GM18951 (cell line): ENCODE measurements around the gene HEBP1.

Source experiments
- POLR2A ChIP-seq: IDR thresholded peaks from 4 replicates; pipeline ENCODE4 v1.6.1; 2011; ENCODE audit warnings: mild to moderate bottlenecking; ENCODE audit not compliant: insufficient read length, insufficient read depth; ENCODE audit errors: extremely low read depth
- in situ Hi-C: fragments of 300-500 bp; cut with MboI; formaldehyde crosslinking; loops from one replicate; pipeline ENCODE4 v1.12.0; 2022; ENCODE audit warnings: low sequenced_read_pairs, mixed read lengths, inconsistent platforms; ENCODE audit not compliant: unreplicated experiment

The HEBP1 gene

DNA sequence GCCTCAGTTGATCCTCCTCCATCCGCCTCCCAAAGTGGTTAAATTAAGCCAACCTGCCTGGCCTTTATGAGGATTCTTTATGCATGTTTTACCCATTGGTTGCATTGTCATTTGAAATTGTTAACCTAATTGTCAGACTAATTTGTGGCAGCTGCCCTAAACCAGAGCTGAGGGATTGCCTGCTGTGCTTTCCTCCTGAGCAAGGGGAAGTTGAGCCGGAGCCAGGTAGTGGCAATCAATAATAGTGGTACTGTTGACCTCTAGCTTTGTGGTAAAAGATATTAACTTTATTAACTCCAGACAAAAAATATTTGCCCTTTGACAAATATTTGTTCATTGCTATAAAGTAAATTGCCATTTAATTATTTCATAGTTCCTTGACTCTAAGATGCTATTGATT lies 5.6 kb upstream of the HEBP1 start:
- in situ Hi-C loops: no loop called here
- no peak for TF ChIP-seq POLR2A

DNA sequence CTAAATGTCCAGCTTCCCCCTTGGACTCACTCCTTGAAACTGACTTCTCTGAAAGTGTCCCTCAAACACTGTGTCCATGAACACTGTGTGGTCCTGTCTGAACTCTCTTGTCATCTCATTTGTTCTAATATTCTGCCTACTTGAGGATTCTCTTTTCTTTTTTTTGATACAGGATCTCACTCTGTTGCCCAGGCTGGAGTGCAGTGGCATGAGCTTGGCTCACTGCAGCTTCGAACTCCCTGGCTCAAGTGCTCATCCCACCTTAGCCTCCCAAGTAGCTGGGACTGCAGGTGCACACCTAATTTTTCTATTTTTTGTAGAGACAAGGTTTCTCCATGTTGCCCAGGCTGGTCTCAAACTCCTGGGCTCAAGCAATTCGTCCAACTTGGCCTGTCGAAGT lies 4.9 kb upstream of the HEBP1 start:
- in situ Hi-C loops: no loop called here
- TF ChIP-seq POLR2A: no peak

DNA sequence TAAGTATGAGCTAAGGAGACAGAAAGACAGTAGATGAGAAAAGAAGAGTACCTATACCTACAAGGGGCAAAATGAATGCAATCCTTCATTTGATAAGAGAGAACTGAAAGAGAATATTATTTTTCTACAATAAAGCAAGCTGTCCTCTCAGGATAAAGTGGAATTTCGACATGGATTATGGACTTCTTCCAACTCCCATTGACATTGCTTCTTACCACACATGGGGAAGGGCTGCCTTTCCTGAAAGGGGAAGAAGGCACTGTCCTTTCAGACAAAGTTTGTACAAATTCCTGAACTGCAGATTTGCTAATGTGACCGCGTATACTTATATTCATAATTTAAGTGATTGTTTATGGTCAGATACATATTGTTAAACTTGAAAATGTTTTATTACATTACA lies 4.3 kb upstream of the HEBP1 start:
- in situ Hi-C loops: no loop called here
- TF ChIP-seq POLR2A: no peak

DNA sequence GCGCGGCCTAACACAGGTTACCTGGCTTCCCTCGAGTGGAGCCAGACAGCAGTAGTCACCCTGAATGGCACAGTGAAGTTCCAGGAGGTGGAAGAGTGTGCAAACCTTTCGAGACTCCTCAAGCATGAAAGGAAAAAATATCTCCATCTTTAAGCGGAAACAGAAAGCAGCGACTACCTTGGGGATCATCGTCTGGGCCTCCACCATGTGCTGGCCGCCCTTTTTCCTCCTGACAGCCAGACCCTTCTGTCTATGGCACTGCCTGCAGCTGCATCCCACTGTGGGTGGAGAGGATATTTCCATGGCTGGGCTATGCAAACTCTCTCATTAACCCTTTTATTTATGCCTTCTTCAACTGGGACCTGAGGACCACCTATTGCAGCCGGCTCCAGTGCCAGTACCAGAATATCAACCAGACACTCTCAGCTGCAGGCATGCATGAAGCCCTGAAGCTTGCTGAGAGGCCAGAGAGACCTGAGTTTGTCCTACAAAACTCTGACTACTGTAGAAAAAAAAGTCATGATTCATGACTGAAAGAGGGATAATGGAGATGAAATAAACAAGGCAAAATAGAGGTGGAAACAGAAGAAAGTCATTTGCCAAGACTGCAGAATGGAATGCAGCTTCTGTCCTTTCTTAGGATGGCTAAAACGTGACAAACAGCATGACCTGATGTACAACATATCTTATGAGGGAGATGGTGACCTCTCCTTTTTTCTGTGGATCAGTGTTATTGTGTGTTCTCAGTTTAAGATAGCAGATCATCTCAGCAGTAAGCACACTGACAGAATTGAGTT lies 2.4 kb upstream of the HEBP1 start:
- in situ Hi-C loops: no loop called here
- no peak for TF ChIP-seq POLR2A

DNA sequence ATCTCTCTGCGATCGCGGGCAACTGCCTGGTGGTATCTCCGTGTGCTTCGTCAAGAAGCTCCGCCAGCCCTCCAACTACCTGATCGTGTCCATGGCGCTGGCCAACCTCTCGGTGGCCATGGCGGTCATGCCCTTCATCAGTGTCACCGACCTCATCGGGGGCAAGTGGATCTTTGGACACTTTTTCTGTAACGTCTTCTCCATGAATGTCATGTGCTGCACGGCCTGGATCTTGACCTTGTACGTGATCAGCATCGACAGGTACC lies 1.6 kb upstream of the HEBP1 start:
- TF ChIP-seq POLR2A: no peak
- in situ Hi-C loops: no loop called here

DNA sequence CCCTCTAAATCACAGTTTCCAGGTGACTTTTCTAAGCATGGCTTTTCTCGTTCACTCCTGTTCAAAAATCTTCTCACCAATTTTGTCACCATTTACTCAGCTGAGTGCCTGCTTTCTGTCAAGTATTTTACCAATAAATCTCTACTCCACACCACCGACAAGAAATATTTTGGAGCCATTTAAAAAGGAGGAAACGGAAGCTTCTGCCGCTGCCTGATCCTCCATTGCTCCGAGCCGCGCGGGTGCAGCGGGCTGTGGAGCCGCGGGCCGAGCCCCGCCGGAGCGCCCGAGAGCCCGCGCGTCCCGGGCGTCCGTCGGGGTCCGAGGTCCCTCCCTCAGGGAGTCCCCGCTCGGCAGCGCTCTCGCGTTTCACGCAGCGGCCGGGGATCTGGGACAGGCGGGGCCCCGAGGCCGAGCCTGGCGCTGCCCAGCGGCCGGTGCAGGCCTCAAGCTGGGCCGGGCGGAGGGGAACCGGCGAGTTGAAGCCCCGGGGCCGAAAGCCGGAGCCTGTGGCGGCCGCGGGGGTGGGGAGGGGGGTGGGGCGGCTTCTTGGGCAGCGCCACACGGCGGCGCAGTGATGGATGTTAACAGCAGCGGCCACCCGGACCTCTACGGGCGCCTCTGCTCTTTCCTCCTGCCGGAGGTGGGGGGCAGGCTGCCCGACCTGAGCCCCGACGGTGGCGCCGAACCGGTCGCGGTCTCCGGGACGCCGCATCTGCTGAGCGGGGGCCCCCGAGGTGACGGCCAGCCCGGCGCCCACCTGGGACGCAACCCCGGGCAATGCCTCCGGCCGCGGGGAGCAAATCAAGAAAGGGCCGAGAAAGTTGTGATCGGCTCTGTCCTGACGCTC lies 1.1 kb upstream of the HEBP1 start:
- in situ Hi-C loops: no loop called here
- TF ChIP-seq POLR2A: no peak

DNA sequence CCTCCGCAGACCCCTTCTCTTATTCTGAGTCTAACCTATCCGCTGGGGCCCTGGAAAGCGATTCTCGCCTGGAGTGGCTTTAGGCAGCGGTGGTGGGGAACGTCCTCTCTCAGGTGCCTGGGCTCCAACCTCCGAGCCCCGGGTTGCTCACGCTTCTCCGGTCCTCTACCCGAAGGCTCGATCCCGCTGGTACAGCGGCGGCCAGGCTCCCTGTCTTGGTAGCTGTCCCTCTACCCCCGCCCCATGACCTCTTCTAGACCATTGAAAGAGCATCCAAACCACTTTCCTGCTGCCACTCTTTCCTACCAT lies 505 bp upstream of the HEBP1 start:
- in situ Hi-C loops: no loop called here
- TF ChIP-seq POLR2A: no peak

DNA sequence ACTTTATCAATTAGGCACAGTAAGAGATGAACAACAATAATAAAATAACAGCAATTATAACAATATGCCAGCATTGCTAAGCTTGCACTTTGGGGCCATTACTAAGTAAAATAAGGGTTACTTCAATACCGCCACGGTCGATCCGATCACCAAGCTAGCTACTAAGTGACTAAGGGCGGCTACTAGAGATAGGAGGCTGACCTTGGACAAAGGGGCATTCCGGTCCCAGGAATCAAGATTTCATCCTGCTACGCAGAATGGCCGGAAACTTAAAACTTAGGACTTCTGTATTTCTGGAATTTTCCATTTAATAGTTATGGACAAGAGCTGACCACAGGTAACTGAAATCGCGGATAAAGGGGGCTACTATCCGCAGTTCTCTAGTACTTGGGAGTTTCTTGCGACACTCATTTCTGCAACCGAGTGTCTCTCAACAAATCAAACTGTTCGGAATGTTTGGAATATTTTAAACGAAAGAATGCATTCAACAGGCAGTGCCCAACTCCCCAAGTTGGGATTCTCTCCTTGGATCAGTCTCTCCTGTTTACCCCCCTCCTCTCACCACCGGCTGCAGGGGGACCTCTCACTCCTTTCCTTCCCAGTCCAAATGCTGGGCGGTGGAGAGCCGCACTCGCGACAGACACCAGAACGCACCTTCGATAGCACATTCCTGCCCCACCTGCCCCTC lies 650 bp downstream of the HEBP1 start:
- in situ Hi-C loops: no loop called here
- TF ChIP-seq POLR2A: no peak

DNA sequence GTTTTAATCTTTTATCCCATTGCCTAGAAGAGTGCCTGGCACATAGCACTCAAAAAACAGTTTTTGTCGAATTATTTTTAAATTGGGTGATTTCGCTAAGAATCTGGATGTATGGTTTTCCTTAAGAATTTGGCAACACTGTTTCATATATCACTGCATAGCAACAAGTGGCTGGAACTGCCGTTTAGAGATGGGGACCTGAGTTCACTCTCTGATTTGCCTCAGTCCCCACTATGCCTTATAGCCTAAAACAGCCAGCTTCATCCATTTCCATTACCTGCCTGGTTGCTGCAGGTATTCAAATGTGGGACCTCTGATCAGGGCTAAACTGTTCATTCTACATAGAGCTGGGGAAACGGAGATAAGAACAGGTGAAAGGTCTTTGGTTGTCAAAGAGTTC lies 1.8 kb downstream of the HEBP1 start:
- TF ChIP-seq POLR2A: no peak
- in situ Hi-C loops: no loop called here

DNA sequence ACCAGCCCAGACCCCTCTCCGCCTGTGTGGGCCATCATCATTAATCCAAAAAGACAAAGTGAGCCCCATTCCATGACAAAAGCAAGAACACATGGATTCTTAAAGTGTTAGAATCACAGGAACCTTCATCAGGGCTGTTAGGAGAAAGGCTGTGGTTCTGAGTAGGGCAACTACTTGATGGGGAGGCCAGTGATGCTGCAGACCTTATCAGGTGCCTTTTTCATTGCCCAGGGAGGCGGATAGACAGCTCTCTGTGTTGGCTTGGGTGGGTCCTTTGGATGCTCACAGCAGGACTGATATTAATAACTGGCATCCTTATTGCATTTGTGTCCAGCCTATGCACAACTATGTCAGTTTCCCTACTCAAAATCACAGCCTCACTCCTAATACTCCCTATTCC lies 2.3 kb downstream of the HEBP1 start:
- no peak for TF ChIP-seq POLR2A
- in situ Hi-C loops: no loop called here

DNA sequence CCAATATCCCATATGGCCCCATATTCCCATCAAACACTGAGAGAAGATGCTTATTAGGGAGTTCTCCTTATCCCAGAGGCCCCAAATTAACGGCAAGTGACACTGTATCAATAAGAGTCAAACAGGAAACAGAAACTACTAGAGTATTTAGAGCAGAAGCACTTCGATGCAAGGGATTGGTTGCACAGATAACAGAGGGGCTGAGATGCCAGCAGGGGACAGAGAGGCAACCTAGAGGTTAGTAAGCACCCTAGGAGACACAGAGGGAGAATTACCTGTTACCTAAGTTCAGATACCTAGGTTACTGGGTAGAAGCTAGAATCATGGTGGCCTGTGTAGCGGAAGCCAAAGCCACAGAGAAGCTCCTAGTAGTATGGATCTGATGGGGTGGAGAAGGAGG lies 2.9 kb downstream of the HEBP1 start:
- in situ Hi-C loops: no loop called here
- TF ChIP-seq POLR2A: no peak

DNA sequence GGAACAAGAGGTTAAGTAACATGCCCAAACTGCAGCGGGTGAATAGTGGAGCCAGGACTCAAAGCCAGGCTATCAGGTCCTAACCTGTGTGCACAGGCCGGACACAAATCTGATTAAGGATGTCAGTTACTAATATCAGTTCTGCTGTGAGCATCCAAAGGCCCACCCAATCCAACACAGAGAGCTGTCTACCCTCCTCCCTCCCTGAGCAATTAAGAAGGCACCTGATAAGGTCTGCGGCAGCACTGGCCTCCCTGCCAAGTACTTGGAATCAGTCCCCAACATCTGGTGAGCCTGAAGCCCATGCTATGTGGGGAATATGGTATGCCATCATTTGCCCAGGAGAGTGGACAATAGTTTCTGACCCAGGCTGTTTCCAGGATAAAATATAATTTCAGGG lies 3.9 kb downstream of the HEBP1 start:
- no peak for TF ChIP-seq POLR2A
- in situ Hi-C loops: no loop called here

DNA sequence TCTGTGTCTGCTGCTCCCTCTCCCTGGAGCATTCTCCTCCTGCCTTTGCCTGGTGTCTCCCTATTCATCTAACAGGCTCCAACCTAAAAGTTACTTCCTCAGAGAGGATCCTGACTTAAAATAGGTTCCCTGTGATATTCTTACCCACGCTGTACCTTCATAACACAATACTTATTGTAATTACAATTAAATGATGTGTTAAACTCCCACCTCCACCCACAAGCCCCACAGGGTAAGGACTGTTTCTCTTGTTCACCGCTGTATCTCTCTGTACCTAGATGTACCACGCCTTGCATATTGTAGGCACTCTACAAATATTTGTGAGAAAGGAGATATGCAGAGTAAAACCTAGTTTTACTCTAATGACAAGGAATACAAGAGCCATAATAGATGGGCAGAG lies 5.0 kb downstream of the HEBP1 start:
- in situ Hi-C loops: no loop called here
- TF ChIP-seq POLR2A: no peak

DNA sequence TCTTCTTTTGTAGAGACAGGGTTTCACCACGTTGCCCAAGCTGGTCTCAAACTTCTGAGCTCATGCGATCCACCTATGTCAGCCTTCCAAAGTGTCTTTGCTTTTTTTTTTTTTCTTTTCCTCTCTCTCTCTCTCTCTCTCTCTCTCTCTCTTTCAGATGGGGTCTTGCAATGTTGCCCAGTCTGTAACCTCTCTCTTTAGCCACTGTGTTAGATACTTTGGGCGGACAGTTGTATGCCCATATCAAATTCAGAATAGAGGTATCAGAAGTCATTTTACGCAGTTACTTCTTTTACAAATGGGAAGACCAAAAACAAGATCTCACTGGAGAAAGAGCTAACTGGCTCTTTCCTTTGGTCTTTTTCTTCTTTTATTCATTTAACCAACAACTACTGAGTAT lies 6.7 kb downstream of the HEBP1 start:
- in situ Hi-C loops: no loop called here
- no peak for TF ChIP-seq POLR2A
